Mammary microvascular endothelial cell (primary cell): Measurements from ENCODE around the gene FAM133A. TPM values are rescaled to one million over a fixed set of nuclear protein-coding genes. Genes with fewer than 3 reads are reported as not detected.

ENCODE experiments used
- total RNA-seq: library from RNA; depleted of rRNA; stranded (reverse); fragments of >200 nt; gene quantifications from 2 replicates; pipeline ENCODE4 v1.2.3, GENCODE V29; 2015

The FAM133A gene
- not detected in 2 replicates for total RNA-seq

DNA sequence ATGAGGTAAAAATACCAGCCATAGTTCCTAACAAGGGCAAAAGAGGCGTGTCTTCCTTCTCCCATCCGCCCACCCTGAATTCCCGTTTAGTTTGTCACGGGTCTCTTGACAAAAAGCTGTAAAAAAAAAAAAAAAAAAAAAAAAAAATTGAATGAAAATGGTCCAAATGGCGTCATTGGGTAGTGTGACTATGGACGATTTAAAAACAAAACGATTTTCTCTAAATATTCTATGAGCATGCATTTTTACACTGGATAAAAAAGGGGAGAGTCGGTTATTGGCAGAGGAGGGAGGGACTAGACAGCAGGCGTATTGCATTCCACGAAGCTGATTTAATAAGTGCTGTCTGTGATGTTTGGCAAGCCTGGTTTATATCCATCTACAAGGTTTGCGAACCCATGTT lies at the start of gene FAM133A:
Gene FAM133A (plus strand): TSS at position 338 of the 403 bp plus-strand sequence. CDS start 35,214 bp downstream, outside the sequence.

DNA sequence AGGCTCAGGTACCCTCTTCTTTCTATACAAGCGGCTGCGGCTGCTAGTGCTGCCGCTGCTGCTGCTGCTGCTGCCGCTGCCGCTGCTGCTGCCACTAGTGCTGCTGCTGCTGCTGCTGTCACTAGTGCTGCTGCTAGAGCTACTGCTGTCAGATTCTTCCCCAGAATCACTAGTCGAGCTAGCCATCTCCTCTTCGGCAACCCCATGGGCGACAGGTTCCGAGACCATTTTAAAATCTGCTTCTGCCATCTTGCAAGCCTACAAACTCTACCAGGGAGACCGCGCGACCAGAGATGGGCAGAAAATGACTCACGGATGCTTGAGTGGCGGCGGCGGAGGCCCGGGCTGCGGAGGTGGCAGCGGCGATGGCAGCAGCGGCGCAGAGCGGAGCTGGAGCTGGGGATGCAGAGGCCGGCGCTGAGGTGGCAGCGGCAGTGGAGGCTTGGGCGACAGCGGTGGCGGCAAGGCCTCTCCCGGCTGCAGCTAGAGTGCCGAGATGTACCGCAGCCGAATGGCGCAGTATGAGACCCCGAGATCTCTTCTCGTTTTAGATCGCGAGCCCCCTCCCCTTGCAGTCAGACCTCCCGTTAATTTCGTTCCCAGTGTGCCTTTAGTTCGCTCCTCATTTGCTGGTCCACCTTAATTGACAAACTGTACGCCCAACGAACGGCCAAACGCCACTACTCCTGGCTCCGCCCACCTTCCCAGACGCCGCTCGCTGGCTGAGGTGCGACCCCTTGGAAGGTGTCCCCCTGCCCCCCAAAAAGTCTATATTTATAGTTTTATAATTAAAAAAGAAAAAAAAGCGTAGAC lies 744 bp upstream of the FAM133A start, which contains the start of gene NAP1L3:
Gene NAP1L3 (minus strand): TSS at position 523 of the 813 bp plus-strand sequence. CDS start 274 bp downstream, at position 249.

Other genes starting within 250 kb of the FAM133A start
- gene NAP1L3, start 628 bp upstream of the FAM133A start, total RNA-seq: not detected in 2 replicates